ENCODE results near the gene LAT. TPM values are rescaled to one million over a fixed set of nuclear protein-coding genes. Genes with fewer than 3 reads are reported as not detected.

The LAT gene
- total and polyA plus RNA-seq, 2 of the 13 experiments (the other 11 are each of a cell fraction or from before 2014, with no cell fraction given): 2.0 to 3.0 TPM

DNA sequence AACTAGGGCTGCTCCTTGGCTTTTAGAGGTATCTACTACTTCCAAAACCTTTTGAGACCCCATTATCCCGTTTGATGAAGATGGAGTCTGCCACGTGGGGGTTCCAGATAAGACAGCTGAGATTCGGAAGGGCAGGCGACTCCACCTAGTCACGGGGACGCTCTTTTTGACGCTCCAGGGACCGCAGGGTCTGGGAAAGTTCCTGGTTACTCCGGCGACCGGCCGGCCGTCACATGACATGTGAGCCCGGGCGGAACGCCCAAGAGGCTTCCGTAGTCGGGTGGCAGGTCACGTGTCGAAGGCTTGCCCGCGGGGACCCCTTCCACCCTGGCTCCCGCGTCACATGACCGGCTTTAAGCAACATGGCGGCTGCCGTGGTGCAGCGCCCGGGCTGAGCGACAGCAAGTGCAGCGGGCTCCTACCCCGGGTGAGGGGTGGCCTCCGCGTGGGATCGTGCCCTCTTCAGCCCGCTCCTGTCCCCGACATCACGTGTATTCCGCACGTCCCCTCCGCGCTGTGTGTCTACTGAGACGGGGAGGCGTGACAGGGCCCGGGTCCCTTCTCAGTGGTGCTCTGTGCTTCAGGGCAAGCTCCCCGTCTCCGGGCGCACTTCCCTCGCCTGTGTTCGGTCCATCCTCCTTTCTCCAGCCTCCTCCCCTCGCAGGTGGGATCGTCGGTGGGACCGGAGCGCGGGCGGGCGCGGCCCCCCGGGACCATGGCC, 10.3 kb upstream of the LAT start, which contains the start of gene SPNS1 (continued):
- TF ChIP-seq MAFK (conservative IDR thresholded peaks at IDR 0.05 in 1 of 2, IDR thresholded peaks at IDR 0.05 in 1 of 2; ENCODE audit: low read length in 2 of 2) (peak in 1 of 2 experiments; percentile 40; a peak in 1 of 4 replicates), ZNF703 (CRISPR knock-in tag; IDR thresholded peaks at IDR 0.05; ENCODE audit: borderline replicate concordance) (0 out of 2 replicates have a peak, but pooled peaks have one; percentile 10), KAT2B (IDR thresholded peaks at IDR 0.05; ENCODE audit: borderline replicate concordance, low read depth, low read length) (no peak), ZNF788 (CRISPR knock-in tag; IDR thresholded peaks at IDR 0.05; ENCODE audit: borderline replicate concordance) (peak; percentile 97), CENPT (CRISPR knock-in tag; IDR thresholded peaks at IDR 0.05; ENCODE audit: low read depth) (peak; percentile 70; the same call in 1 of the 2 replicates), RCOR2 (CRISPR knock-in tag; IDR thresholded peaks at IDR 0.05) (no peak), RXRA (CRISPR knock-in tag; IDR thresholded peaks at IDR 0.05) (peak; percentile 88), ZNF160 (CRISPR knock-in tag; IDR thresholded peaks at IDR 0.05) (peak; percentile 64; the same call in 1 of the 2 replicates), FOXA1 (IDR thresholded peaks at IDR 0.05) (no peak), FOXA1 (CRISPR knock-in tag; IDR thresholded peaks at IDR 0.05) (peak; percentile 57), ATF7-NPFF (CRISPR knock-in tag; IDR thresholded peaks at IDR 0.05; ENCODE audit: low read depth) (peak; percentile 84; the same call in 1 of the 2 replicates), ATAD3A (CRISPR knock-in tag; IDR thresholded peaks at IDR 0.05) (0 out of 2 replicates have a peak, but pooled peaks have one; percentile 19), TCF7L2 (IDR thresholded peaks at IDR 0.05; ENCODE audit: low read depth, low read length) (no peak), CC2D1A (CRISPR knock-in tag; IDR thresholded peaks at IDR 0.05) (no peak), ELF4 (CRISPR knock-in tag; IDR thresholded peaks at IDR 0.05; ENCODE audit: borderline replicate concordance) (peak; percentile 79; the same call in 1 of the 2 replicates), HOXA7 (CRISPR knock-in tag; IDR thresholded peaks at IDR 0.05) (no peak), HCFC1 (IDR thresholded peaks at IDR 0.05; ENCODE audit: low read depth, low read length) (peak; percentile 77), TBL1XR1 (IDR thresholded peaks at IDR 0.05; ENCODE audit: borderline replicate concordance, low read length, partially characterized antibody) (peak; percentile 48), MBD4 (IDR thresholded peaks at IDR 0.05; ENCODE audit: borderline replicate concordance, low read length) (no peak), SRSF1 (optimal IDR thresholded peaks at IDR 0.05; ENCODE audit: low read depth, low read length) (peak; percentile 48)
- TF ChIP-seq, protein P1, sequence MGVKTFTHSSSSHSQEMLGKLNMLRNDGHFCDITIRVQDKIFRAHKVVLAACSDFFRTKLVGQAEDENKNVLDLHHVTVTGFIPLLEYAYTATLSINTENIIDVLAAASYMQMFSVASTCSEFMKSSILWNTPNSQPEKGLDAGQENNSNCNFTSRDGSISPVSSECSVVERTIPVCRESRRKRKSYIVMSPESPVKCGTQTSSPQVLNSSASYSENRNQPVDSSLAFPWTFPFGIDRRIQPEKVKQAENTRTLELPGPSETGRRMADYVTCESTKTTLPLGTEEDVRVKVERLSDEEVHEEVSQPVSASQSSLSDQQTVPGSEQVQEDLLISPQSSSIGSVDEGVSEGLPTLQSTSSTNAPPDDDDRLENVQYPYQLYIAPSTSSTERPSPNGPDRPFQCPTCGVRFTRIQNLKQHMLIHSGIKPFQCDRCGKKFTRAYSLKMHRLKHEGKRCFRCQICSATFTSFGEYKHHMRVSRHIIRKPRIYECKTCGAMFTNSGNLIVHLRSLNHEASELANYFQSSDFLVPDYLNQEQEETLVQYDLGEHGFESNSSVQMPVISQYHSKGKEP (CRISPR knock-in tag; IDR thresholded peaks at IDR 0.05): peak; percentile 85; the same call in 1 of the 2 replicates
- TF ChIP-seq, protein P2, sequence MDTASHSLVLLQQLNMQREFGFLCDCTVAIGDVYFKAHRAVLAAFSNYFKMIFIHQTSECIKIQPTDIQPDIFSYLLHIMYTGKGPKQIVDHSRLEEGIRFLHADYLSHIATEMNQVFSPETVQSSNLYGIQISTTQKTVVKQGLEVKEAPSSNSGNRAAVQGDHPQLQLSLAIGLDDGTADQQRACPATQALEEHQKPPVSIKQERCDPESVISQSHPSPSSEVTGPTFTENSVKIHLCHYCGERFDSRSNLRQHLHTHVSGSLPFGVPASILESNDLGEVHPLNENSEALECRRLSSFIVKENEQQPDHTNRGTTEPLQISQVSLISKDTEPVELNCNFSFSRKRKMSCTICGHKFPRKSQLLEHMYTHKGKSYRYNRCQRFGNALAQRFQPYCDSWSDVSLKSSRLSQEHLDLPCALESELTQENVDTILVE (CRISPR knock-in tag; IDR thresholded peaks at IDR 0.05): peak; percentile 90
- TF ChIP-seq, protein P3, sequence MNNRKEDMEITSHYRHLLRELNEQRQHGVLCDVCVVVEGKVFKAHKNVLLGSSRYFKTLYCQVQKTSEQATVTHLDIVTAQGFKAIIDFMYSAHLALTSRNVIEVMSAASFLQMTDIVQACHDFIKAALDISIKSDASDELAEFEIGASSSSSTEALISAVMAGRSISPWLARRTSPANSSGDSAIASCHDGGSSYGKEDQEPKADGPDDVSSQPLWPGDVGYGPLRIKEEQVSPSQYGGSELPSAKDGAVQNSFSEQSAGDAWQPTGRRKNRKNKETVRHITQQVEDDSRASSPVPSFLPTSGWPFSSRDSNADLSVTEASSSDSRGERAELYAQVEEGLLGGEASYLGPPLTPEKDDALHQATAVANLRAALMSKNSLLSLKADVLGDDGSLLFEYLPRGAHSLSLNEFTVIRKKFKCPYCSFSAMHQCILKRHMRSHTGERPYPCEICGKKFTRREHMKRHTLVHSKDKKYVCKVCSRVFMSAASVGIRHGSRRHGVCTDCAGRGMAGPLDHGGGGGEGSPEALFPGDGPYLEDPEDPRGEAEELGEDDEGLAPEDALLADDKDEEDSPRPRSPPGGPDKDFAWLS (CRISPR knock-in tag; IDR thresholded peaks at IDR 0.05; ENCODE audit: borderline replicate concordance): peak; percentile 97
- TF ChIP-seq, protein P4, sequence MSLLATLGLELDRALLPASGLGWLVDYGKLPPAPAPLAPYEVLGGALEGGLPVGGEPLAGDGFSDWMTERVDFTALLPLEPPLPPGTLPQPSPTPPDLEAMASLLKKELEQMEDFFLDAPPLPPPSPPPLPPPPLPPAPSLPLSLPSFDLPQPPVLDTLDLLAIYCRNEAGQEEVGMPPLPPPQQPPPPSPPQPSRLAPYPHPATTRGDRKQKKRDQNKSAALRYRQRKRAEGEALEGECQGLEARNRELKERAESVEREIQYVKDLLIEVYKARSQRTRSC (CRISPR knock-in tag; IDR thresholded peaks at IDR 0.05; ENCODE audit: low read depth): peak; percentile 85; the same call in 1 of the 2 replicates
- TF ChIP-seq, protein P5, sequence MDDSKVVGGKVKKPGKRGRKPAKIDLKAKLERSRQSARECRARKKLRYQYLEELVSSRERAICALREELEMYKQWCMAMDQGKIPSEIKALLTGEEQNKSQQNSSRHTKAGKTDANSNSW (CRISPR knock-in tag; IDR thresholded peaks at IDR 0.05; ENCODE audit: borderline replicate concordance): no peak; the same call in 1 of the 2 replicates

Data from HepG2 (cell line).